Measurements from ENCODE around the gene PLSCR1. TPM values are rescaled to one million over a fixed set of nuclear protein-coding genes. Genes with fewer than 3 reads are reported as not detected.
"Not testable (repeated sequence)": the region's sequence is repeated elsewhere in the genome, so short reads cannot be mapped to it uniquely, and the experiment has no call there.

The PLSCR1 gene
- total RNA-seq, 1 donor from 2014 or later: 12.0 TPM

GRCh38 chr3:146485297-146485696 is 59.1 kb downstream of the PLSCR1 start:
- no peaks in the 10 kb centered on the region for H3K4me1 ChIP-seq (ENCODE audit: control insufficient read depth in 3 of 3, insufficient read depth in 3 of 3, low read length in 3 of 3)
- no peaks in the 10 kb centered on the region for H3K36me3 ChIP-seq (ENCODE audit: control insufficient read depth in 3 of 3, insufficient read depth in 3 of 3, low read length in 3 of 3)
- no peaks in the 10 kb centered on the region for H3K9me3 ChIP-seq (ENCODE audit: control insufficient read depth in 3 of 3, low read length in 3 of 3)
- no peak overlapping the region for H3K27ac ChIP-seq (ENCODE audit: low read depth, low read length)
- H3K9ac ChIP-seq (ENCODE audit: low read depth in 1 of 3, low read length in 3 of 3): no peak overlapping the region
- no peak overlapping the region for H3K4me3 ChIP-seq (ENCODE audit: low read length in 3 of 3)
- H3K27me3 ChIP-seq (ENCODE audit: control insufficient read depth in 3 of 3, insufficient read depth in 3 of 3, low read length in 3 of 3): no peaks in the 10 kb centered on the region

- H3K4me3 ChIP-seq (ENCODE audit: low read length in 3 of 3): no peak overlapping the region
- no peak overlapping the region for H3K27ac ChIP-seq (ENCODE audit: low read depth, low read length)
- H3K9ac ChIP-seq (ENCODE audit: low read depth in 1 of 3, low read length in 3 of 3): no peak overlapping the region
- H3K36me3 ChIP-seq (ENCODE audit: control insufficient read depth in 3 of 3, insufficient read depth in 3 of 3, low read length in 3 of 3): no peaks in the 10 kb centered on the region
- peaks cover 0 to 6% (median 0%) of the 10 kb centered on the region in 3 donors for H3K27me3 ChIP-seq (ENCODE audit: control insufficient read depth in 3 of 3, insufficient read depth in 3 of 3, low read length in 3 of 3)
- H3K4me1 ChIP-seq (ENCODE audit: control insufficient read depth in 3 of 3, insufficient read depth in 3 of 3, low read length in 3 of 3): no peaks in the 10 kb centered on the region
- no peaks in the 10 kb centered on the region for H3K9me3 ChIP-seq (ENCODE audit: control insufficient read depth in 3 of 3, low read length in 3 of 3)
Observed at GRCh38 chr3:146476094-146476740, 68.2 kb downstream of the PLSCR1 start.

GRCh38 chr3:146474976-146475375 is 69.4 kb downstream of the PLSCR1 start:
- not testable (repeated sequence) for H3K4me1 ChIP-seq (ENCODE audit: control insufficient read depth in 3 of 3, insufficient read depth in 3 of 3, low read length in 3 of 3); H3K9me3 ChIP-seq (ENCODE audit: control insufficient read depth in 3 of 3, low read length in 3 of 3); H3K36me3 ChIP-seq (ENCODE audit: control insufficient read depth in 3 of 3, insufficient read depth in 3 of 3, low read length in 3 of 3); H3K9ac ChIP-seq (ENCODE audit: low read depth in 1 of 3, low read length in 3 of 3); H3K4me3 ChIP-seq (ENCODE audit: low read length in 3 of 3); H3K27ac ChIP-seq (ENCODE audit: low read depth, low read length); H3K27me3 ChIP-seq (ENCODE audit: control insufficient read depth in 3 of 3, insufficient read depth in 3 of 3, low read length in 3 of 3)

DNA sequence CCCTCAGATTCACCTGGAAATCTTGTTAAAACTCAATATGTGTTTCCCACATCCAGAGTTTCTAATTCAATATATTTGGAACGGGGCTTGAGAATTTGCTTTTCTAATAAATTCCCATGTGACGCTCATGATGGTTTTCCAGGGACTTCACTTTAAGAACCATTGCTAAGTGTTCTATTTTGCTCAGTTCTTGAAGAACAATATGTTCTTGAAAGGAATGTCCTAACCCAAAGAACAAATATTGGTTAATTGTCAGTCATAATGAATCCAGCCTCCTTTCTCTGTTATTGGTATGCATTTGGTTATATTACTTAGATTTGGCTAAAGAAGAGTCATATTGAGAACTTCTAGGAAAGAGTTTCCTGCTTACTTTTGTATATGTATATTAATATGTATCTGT is 70.7 kb downstream of the PLSCR1 start:
- Histone ChIP-seq H3K27me3 (ENCODE audit: control insufficient read depth in 3 of 3, insufficient read depth in 3 of 3, low read length in 3 of 3) (peaks cover 0 to 6% (median 4%) of the 10 kb centered on the region in 3 donors), H3K9me3 (ENCODE audit: control insufficient read depth in 3 of 3, low read length in 3 of 3) (no peaks in the 10 kb centered on the region), H3K4me3 (ENCODE audit: low read length in 3 of 3) (no peak overlapping the region), H3K9ac (ENCODE audit: low read depth in 1 of 3, low read length in 3 of 3) (no peak overlapping the region), H3K27ac (ENCODE audit: low read depth, low read length) (no peak overlapping the region), H3K36me3 (ENCODE audit: control insufficient read depth in 3 of 3, insufficient read depth in 3 of 3, low read length in 3 of 3) (no peaks in the 10 kb centered on the region), H3K4me1 (ENCODE audit: control insufficient read depth in 3 of 3, insufficient read depth in 3 of 3, low read length in 3 of 3) (peaks cover 0 to 5% (median 0%) of the 10 kb centered on the region in 3 donors)

- Histone ChIP-seq H3K4me3 (ENCODE audit: low read length in 3 of 3) (no peak overlapping the region), H3K9me3 (ENCODE audit: control insufficient read depth in 3 of 3, low read length in 3 of 3) (no peaks in the 10 kb centered on the region), H3K27me3 (ENCODE audit: control insufficient read depth in 3 of 3, insufficient read depth in 3 of 3, low read length in 3 of 3) (peaks cover 0 to 6% (median 4%) of the 10 kb centered on the region in 3 donors), H3K27ac (ENCODE audit: low read depth, low read length) (no peak overlapping the region), H3K9ac (ENCODE audit: low read depth in 1 of 3, low read length in 3 of 3) (no peak overlapping the region), H3K4me1 (ENCODE audit: control insufficient read depth in 3 of 3, insufficient read depth in 3 of 3, low read length in 3 of 3) (peaks cover 0 to 5% (median 0%) of the 10 kb centered on the region in 3 donors), H3K36me3 (ENCODE audit: control insufficient read depth in 3 of 3, insufficient read depth in 3 of 3, low read length in 3 of 3) (no peaks in the 10 kb centered on the region)
Observed at GRCh38 chr3:146472611-146473010, 71.8 kb downstream of the PLSCR1 start.

GRCh38 chr3:146471012-146471411 is 73.4 kb downstream of the PLSCR1 start:
- no peak overlapping the region for H3K4me3 ChIP-seq (ENCODE audit: low read length in 3 of 3)
- H3K36me3 ChIP-seq (ENCODE audit: control insufficient read depth in 3 of 3, insufficient read depth in 3 of 3, low read length in 3 of 3): no peaks in the 10 kb centered on the region
- H3K9me3 ChIP-seq (ENCODE audit: control insufficient read depth in 3 of 3, low read length in 3 of 3): no peaks in the 10 kb centered on the region
- H3K27me3 ChIP-seq (ENCODE audit: control insufficient read depth in 3 of 3, insufficient read depth in 3 of 3, low read length in 3 of 3): peaks cover 0 to 4% (median 0%) of the 10 kb centered on the region in 3 donors
- H3K9ac ChIP-seq (ENCODE audit: low read depth in 1 of 3, low read length in 3 of 3): no peak overlapping the region
- H3K27ac ChIP-seq (ENCODE audit: low read depth, low read length): no peak overlapping the region
- peaks cover 0 to 5% (median 0%) of the 10 kb centered on the region in 3 donors for H3K4me1 ChIP-seq (ENCODE audit: control insufficient read depth in 3 of 3, insufficient read depth in 3 of 3, low read length in 3 of 3)

GRCh38 chr3:146470425-146470990 is 73.9 kb downstream of the PLSCR1 start:
- H3K4me1 ChIP-seq (ENCODE audit: control insufficient read depth in 3 of 3, insufficient read depth in 3 of 3, low read length in 3 of 3): peaks cover 0 to 5% (median 0%) of the 10 kb centered on the region in 3 donors
- H3K9ac ChIP-seq (ENCODE audit: low read depth in 1 of 3, low read length in 3 of 3): no peak overlapping the region

GRCh38 chr3:146469150-146470017 is 75.0 kb downstream of the PLSCR1 start, which contains the start of gene PLSCR2:
Gene PLSCR2, minus strand, starts transcription at chr3:146469561. Its CDS starts 9,657 bp downstream, at chr3:146459904.
- H3K27me3 ChIP-seq (ENCODE audit: control insufficient read depth in 3 of 3, insufficient read depth in 3 of 3, low read length in 3 of 3): peaks cover 0 to 4% (median 0%) of the 10 kb centered on the region in 3 donors
- H3K9me3 ChIP-seq (ENCODE audit: control insufficient read depth in 3 of 3, low read length in 3 of 3): no peaks in the 10 kb centered on the region
- H3K36me3 ChIP-seq (ENCODE audit: control insufficient read depth in 3 of 3, insufficient read depth in 3 of 3, low read length in 3 of 3): no peaks in the 10 kb centered on the region
- H3K27ac ChIP-seq (ENCODE audit: low read depth, low read length): no peak within 1 kb of the TSS
- peak within 1 kb of the TSS in 2 of 3 donors; percentile 25 to 61 for H3K9ac ChIP-seq (ENCODE audit: low read depth in 1 of 3, low read length in 3 of 3)
- H3K4me1 ChIP-seq (ENCODE audit: control insufficient read depth in 3 of 3, insufficient read depth in 3 of 3, low read length in 3 of 3): peaks cover 0 to 5% (median 0%) of the 10 kb centered on the region in 3 donors
- peak within 1 kb of the TSS; percentile 70 to 76 (median 72) for H3K4me3 ChIP-seq (ENCODE audit: low read length in 3 of 3)

More at GRCh38 chr3:146470425-146470990, 73.9 kb downstream of the PLSCR1 start:
- Histone ChIP-seq H3K36me3 (ENCODE audit: control insufficient read depth in 3 of 3, insufficient read depth in 3 of 3, low read length in 3 of 3) (no peaks in the 10 kb centered on the region), H3K27me3 (ENCODE audit: control insufficient read depth in 3 of 3, insufficient read depth in 3 of 3, low read length in 3 of 3) (peaks cover 0 to 4% (median 0%) of the 10 kb centered on the region in 3 donors), H3K4me3 (ENCODE audit: low read length in 3 of 3) (no peak overlapping the region), H3K9me3 (ENCODE audit: control insufficient read depth in 3 of 3, low read length in 3 of 3) (no peaks in the 10 kb centered on the region), H3K27ac (ENCODE audit: low read depth, low read length) (no peak overlapping the region)

DNA sequence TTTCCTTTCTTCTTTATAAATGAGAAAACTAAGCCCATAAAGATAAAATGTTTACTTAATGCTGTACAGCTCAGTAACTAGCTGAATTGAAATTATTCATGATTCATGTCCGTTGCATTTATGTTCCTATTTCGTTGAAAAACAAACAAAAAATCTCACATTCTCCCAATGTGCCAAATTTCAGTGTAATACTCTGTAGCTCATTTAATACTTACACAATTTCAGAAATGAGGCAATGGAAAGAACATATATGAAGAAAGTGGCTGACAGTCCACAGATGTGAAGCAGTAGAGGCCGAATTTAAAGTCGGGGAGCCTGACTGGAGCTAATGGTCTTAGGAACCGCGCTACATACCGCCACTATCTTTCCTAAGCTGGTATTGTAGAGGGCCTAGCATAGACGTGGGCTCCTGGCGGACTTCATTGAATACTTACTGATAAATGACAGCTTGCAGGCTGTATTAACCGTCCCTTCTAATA is 75.7 kb downstream of the PLSCR1 start:
- peaks cover 0 to 4% (median 0%) of the 10 kb centered on the region in 3 donors for H3K27me3 ChIP-seq (ENCODE audit: control insufficient read depth in 3 of 3, insufficient read depth in 3 of 3, low read length in 3 of 3)
- peaks cover 0 to 5% (median 0%) of the 10 kb centered on the region in 3 donors for H3K4me1 ChIP-seq (ENCODE audit: control insufficient read depth in 3 of 3, insufficient read depth in 3 of 3, low read length in 3 of 3)
- H3K36me3 ChIP-seq (ENCODE audit: control insufficient read depth in 3 of 3, insufficient read depth in 3 of 3, low read length in 3 of 3): no peaks in the 10 kb centered on the region
- H3K9ac ChIP-seq (ENCODE audit: low read depth in 1 of 3, low read length in 3 of 3): no peak overlapping the region
- no peak overlapping the region for H3K4me3 ChIP-seq (ENCODE audit: low read length in 3 of 3)
- no peak overlapping the region for H3K27ac ChIP-seq (ENCODE audit: low read depth, low read length)
- no peaks in the 10 kb centered on the region for H3K9me3 ChIP-seq (ENCODE audit: control insufficient read depth in 3 of 3, low read length in 3 of 3)

All from skeletal muscle tissue (tissue), 4 donors.